ENCODE data around the gene ACSBG1.
"Not testable (repeated sequence)": the region's sequence is repeated elsewhere in the genome, so short reads cannot be mapped to it uniquely, and the experiment has no call there.

ACSBG1 gene

DNA sequence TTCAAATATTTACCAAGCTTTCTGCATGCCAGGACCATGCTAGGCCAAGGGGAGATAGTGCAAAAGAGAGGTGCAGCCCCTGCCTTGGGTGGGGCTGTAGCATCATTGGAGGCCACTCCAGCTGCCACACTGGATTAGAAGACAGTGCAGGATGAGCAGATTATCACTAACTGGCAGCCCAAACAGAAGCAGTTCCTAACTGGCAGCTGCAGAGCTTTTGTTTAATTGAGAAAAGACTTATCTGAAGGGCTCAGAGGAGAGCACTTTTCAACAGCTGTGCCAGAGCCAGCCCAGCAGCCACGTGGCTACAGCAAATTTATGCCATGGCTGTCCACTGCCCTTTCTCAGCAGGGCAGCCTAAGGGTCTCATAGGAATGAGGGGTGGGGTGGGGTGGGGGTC, 13.5 kb upstream of the ACSBG1 start:
- no peak for DNase-seq
- ATAC-seq, result no peak

DNA sequence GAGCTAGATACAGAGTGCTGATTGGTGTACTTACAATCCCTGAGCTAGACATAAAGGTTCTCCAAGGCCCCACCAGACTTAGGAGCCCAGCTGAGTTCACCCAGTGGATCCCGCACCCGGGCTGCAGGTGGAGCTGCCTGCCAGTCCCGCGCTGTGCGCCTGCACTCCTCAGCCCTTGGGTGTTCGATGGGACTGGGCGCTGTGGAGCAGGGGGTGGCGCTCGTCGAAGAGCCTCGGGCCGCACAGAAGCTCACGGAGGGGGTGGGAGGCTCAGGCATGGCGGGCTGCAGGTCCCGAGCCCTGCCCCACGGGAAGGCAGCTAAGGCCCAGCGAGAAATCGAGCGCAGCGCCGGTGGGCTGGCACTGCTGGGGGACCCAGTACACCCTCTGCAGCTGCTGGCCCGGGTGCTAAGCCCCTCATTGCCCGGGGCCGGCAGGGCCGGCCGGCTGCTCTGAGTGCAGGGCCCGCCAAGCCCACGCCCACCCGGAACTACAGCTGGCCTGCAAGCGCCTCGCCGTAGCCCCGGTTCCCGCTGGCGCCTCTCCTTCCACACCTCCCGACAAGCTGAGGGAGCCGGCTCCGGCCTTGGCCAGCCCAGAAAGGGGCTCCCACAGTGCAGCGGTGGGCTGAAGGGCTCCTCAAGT, 11.7 kb upstream of the ACSBG1 start:
- not testable (repeated sequence) for ATAC-seq, DNase-seq

DNA sequence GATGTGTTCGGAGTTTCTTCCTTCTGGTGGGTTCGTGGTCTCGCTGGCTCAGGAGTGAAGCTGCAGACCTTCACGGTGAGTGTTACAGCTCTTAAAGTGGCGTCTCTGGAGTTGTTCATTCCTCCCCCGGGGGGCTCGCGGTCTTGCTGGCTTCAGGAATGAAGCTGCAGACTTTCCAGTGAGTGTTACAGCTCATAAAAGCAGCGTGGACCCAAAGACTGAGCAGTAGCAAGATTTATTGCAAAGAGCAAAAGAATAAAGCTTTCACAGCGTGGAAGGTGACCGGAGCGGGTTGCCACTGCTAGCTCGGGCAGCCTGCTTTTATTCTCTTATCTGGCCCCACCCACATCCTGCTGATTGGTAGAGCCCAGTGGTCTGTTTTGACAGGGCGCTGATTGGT, 11.0 kb upstream of the ACSBG1 start:
- not testable (repeated sequence) for DNase-seq, ATAC-seq

DNA sequence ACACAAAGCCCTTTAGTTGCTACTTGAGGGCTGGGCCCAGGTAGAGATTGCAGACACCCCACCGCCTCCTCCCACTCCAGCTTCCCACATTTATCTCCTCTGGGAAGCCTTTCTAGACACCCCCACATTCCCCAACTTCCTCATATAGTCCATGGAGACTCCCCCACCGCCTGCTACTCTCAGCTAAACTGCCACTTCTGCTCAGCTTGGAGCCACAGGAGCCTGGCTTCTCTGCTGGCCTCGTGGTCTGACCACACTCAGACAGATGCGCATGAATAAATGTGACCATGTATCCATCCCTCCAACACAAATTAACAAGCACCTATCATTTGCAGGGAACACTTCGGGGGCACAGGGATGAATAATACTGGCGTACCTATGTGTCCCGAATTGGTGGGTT, 10.5 kb upstream of the ACSBG1 start:
- no peak for ATAC-seq

DNA sequence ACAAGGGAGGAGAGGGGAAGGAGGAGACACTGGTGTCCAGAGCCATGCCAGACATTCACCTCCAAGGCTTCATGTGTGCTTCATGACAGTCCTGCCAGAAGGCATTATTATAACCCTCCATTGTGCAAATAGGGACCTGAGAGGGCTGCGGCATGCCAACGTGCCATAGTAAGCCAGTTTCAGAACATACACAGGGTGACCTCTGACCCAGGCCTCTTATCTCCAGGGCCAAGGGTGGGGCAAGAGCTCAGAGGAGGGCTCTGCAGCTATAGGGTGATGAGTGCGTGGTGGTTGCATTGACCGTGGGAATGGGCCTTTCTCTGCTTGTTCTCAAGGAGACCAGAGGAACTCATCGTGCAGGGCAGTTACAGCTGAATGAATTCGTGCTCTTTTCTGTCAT, 9.7 kb upstream of the ACSBG1 start:
- no peak for DNase-seq
- no peak for ATAC-seq

More for the DNA sequence above, 10.5 kb upstream of the ACSBG1 start:
- no peak for DNase-seq

DNA sequence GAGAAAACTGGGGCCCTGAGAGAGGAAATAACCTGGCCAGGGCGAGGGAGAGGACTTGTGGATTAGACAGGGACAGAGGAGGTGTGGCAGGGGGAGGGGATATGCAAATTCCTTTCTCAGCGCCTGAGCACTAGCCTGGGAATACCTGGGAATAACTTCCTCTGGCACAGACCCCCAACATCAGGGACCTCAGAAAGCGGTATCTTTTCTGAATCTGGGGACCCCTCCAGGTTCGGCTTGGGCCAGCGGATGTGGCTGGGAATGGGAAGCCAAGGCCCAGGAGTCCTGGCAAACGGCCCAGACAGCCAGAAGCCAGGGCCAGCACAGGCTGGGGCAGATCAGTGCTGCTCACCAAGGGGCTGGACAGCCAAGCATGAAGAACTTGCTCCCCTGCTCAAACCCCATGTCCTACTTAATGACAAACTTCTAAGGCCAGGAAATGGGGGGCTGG, 9.2 kb upstream of the ACSBG1 start:
- no peak for DNase-seq
- no peak for ATAC-seq

DNA sequence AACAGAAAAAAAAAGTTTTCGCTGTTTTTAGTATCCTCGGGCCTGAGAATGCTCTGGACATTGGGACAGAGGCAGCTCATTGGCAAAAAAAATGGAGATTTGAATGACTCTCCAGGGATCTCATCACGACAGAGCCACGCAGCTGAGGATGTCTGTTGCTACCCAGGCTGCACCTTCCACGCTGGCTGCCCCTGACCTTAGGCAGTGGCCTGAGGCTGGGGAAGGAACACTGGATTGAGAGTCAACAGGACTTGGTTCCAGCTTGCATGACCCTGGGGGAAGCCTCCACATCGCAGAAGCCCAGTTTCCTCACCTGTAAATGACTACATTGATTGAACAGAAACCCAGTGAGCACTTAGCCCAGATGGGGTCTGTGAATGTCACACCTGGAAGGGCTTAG, 8.7 kb upstream of the ACSBG1 start:
- ATAC-seq (no peak), DNase-seq (no peak)

DNA sequence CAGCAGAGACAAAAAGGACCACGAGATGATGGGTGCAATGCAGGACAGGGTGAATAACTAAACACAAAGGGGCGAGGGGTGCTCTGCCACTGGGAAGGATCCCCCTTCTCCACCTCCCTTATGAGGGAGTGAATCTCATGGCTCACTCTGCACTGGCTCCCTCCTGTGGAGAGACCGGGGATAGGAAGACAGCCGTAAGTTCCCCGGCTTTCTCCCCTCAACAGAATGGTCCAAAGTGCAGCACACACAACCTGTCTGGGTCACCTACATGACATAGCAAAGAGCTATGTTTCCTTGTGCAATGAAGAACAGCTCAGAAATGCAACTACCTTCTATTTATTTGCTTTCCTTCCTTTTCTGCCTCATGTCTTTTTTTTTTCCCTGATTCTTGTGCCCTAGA, 7.8 kb upstream of the ACSBG1 start:
- DNase-seq (peak; percentile 31), ATAC-seq (no peak)

DNA sequence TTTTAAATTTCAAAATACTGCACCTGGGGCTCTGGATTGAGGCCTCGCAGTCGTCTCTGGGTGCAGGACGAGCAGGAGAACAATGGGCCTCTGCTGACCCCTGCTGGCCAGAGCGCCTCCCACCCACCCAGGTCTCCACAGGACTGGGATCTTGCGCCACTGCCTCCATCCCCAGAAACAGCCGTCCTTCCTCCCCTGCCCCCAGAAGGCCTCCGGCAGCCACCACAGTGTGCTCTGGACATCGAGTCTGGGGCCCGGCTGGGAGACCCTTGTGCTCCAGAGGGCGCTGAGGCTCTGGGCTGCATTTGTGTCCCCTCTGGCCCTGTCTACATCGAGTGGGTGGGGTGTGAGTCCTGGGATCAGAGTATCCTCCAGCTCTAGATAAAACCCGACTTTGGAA, 6.7 kb upstream of the ACSBG1 start:
- ATAC-seq (peak; percentile 83), DNase-seq (peak; percentile 92)

DNA sequence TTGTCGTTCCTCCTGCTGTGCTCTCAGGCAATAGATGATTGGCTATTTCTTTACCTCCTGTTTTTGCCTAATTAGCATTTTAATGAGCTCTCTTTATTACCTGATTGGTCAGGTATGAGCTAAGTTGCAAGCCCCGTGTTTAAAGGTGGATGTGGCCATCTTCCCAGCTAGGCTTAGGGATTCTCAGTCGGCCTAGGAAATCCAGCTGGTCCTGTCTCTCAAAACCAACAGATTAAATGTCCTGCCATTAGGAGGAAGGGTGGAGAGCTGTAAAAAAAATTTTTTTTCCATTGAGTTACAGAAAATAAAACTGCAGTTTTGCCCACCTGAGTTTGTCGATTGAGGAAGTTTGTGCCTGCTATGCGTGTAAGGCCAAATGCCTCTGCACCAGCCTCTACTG, 5.4 kb upstream of the ACSBG1 start:
- ATAC-seq, result no peak

DNA sequence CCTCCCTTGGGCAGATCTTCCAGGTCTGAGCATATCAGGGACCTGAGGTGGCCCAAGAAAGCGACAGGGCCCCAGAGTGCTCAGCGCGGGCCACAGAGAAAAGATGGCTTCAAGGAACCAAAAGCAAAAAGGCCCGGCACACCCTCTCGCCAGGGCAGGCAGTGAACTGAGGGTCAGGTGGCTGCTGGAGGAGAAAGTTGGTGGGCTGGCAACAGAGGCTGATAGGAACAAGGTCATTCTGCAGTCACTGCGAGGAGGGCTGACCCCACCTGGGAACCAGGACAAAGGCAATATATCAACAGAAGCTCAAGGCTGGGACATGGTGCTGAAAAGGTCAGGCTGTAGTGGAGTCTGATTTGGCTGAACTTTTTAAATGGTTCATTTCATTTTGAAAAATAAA, 2.8 kb upstream of the ACSBG1 start:
- no peak for ATAC-seq
- DNase-seq, result no peak

More for the DNA sequence above, 5.4 kb upstream of the ACSBG1 start:
- DNase-seq, result no peak

DNA sequence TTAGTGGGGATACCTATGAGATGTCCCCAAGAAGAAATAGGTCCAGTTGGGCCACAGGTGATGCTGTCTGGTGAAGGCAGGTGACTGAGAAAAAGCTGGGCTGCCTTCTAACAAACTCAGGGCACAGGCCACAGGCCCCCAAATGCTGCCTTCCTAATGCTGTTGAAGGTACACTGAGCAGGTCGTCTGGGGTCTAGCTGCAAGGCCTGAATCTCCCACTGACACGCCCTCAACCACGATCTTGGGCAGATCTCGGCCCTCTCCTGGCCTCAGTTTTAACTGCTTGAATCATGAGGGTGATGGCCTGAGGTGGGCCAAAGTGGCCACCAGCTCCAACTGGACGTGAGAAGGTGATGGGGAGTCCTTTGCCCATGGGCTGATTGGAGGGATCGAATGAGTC, 2.1 kb upstream of the ACSBG1 start:
- no peak for DNase-seq
- no peak for ATAC-seq

DNA sequence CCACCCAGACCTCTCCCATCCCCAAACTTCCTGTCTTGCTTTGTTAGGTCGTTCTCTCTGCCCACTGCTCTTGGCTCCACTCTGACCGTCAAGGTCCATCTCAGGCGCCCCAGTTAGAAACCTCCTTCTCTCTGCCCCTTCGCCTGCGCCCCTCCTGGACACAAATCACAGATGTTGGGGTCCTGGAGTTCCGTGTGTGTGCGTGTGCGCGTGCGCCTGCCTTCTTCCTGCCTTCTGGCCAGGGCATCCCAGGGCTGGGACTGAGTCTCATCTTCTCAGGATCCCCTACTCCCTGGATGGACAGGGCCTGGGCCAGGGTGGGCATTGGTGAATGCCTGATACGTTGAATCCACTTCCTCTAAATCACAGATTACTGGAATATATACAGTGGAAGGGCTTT, 869 bp downstream of the ACSBG1 start:
- no peak for DNase-seq
- ATAC-seq, result no peak

DNA sequence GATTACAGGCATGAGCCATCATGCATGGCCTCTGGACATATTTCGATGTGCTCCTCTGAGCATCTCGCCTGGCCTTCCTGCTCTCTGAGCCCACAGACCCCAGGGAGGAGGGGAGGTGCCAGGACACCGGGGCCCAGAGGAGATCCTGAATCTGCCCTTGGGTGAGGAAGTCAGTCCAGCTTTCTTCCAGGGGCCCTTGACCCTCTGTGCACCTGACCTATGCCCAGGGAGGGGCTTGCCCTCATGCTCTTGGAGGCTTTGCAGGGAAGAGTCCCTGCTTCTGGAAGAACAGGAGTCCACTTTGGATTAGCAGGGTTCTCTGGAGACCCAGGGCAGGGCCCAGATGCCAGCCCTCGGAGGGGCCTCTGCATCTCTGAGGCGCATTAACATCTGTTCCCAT, 1.4 kb downstream of the ACSBG1 start:
- ATAC-seq, result no peak
- DNase-seq, result no peak

DNA sequence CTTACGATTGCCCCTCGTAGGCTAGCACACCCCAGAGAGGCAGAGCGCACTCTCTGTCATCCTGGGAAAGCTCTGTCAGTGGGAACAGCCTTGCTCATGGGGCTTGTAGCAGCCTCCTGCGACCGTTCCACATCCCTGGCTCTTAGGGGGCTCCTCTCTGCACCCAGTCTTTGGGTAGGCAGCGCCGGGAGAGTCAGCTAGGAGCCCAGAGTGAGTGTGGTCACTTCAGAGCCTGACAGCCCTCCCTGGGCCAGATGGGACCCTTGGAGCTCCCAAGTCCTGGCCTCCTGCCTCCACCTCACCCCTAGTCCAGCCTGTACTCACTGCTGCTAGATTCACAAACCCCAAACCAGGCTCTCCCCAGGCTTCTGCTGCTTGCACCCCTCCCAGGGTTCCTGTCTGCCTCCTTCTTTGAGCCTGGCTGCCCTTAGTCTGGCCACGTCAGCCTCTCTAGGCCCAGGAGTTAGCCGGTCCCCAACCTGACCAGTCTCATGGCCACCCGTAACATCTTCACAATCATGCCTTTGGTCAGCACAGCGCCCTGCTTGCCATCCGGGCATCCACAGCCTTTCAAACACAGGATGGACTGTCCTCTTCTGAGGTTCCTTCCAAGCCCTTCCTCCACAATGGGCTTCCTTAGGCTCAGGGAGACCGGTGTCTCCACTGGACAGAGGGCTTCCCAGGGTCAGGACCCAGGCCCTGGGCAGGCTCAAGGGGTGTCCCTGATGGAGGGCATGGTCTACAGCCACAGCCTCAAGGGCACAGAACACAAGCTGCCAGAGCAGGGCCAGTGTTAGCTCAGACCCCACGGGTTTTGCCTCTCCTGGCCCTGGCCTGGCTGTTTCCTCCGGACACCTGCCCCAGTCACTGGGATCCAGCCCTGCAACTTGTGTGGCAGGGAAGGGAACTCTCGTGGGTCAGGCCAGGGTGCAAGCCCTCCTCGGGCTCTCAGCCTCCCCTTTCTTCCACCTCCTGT, 4.6 kb downstream of the ACSBG1 start:
- no peak for DNase-seq
- ATAC-seq, result no peak

DNA sequence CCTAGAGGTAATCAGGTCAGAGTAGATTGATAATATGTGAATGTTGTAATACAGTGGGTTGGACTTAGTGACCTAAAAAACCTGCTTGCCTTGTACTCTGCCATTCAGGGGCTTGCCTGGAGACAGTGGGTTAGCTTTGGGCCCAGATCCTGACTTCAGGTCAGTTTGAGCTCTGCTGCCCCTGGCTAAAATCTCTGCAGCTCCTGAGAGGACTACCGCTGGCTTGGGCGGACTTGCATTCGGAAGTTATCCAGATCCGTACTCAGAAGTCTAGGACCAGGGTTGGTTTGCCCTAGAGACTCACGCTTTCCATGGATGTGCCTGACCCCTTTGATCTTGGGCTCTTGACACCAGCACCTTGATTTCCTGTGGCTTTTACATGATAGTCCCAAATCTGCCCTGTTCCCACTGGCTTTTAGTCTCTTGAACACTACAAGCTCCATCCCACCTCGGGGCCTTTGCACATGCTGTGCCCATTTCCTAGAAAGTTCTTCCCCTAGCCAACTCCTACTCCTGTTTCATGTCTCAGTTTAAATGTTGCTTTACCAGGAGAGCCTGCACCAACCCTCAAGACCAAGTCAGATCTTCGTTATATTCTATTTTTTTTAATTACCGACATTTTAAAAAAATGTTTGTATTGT, 5.9 kb downstream of the ACSBG1 start:
- ATAC-seq (no peak), DNase-seq (no peak)

DNA sequence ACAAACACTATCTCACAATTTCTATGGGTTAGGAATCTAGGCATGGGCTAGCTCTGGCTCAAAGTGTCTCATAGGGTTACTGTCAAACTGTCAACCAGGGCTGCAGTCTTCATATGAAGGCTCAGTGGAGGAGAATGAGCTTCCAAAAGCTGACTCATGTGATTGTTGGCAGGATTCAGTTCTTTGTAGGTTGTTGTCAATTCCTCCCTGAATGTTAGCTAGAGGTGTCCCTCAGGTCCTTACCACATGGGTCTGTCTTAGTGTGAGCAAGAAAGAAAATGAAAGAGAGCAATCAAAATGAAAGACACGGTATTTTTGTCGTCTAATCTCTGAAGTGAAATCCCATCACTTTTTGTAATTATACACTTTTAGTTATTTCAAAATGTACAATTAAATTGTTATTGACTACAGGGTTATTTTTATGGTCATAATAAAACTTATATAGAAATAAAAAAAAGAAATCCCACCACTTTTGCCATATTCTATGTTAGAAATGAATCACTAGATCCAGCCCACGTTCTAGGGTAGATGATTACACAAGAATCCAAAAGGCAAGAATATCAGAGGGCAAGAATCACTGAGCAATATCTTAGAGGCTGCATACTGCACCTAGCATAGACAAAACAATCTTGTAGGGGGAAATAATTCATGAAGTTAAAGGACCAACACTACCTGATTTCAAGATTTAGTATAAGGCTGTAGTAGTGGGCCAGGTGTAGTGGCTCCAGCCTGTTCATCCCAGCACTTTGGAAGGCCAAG, 8.4 kb downstream of the ACSBG1 start:
- ATAC-seq (peak; percentile 69), DNase-seq (no peak)

DNA sequence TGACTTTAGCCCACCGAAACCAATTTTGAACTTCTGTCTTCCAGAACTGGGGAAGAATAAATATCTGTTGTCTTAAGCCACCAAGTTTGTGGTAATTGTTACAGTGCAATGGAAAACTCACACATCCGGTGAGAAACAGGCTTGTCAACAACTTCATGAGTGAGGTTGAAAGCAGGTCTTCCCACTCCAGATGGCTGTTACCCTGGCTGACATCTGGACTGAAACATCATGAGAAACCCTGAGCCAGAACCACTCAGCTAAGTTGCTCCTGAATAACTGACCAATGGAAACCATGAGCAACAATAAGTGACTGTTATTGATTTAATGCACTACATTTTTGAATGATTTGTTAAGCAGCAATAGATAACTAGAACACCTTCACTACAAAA, 10.3 kb downstream of the ACSBG1 start:
- DNase-seq (no peak), ATAC-seq (no peak)

DNA sequence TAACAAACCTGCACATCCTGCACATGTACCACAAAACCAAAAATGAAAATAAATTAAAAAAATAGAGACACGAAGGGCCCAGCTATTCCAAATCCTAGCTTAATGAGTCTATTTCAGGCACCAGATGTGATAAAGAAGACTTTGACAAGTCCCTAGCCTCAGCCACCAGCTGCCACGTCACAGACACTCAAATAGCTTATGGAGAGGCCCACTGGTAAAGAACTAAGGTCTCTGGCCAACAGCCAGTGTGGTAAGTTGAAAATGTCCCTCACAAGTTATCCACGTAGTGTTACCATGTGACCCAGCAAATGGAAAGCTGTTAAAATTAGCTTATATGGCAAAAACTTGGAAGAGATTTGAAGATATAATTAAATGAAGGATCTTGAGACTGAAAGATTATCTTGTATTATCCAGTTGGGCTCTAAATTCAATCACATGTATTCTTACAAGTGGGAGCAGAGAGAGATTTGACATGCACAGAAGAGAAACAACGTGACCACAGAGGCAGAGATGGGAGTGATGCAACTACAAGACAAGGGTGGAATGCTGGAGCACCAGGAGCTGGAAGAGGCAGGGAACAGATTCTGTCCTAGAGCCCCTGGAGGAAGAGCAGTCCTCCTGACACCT, 10.9 kb downstream of the ACSBG1 start:
- DNase-seq (no peak), ATAC-seq (no peak)

DNA sequence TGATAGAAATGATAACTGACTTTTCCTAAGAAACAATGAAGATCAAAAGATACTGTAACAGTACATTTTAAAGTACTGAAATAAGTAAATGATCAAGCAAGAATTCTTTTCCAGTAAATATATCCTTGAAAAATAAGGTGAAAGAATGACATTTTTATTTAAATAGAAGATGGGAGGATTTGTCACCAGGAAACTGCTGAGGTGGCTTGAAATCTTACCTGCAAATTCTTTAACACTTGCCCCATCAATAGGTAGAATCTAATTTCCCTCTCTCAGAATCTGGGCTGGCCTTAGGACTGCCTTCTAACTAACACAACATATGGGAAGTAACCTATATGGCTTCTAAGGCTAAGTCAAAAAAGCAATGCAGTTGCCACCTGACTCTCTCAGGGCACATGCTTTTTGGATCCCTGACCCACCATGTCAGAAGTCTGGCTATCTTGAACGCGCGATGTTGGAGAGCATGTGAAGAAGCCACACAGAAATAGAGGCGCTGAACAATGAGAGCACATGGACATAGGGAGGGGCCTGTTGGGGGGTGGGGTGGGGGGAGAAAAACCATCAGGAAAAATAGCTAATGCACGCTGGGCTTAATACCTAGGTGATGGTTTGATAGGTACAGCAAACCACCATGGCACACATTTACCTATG, 11.5 kb downstream of the ACSBG1 start:
- ATAC-seq, result no peak
- DNase-seq, result no peak

DNA sequence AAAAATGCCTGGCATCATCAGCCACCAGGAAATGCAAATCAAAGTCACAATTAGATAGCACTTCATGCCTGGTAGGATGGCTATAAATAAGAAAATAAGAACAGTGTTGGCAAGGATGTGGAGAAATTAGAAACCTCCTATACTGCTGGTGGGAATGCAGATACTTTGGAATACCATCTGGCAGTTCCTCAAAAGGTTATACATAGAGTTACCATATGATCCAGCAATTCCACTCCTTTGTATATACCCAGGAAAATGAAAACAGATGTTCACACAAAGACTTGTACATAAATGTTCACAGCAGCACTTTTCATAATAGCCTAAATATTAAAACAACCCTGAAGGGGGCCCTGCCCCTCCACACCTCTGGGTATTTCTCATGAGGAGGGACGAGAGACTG, 13.7 kb downstream of the ACSBG1 start:
- ATAC-seq, result no peak
- DNase-seq, result no peak
